Activated CD4-positive, alpha-beta T cell treated with anti-CD3 and anti-CD28 coated beads for 36 hours (primary cell): Measurements from ENCODE around the gene ITGAE. TPM values are rescaled to one million over a fixed set of nuclear protein-coding genes. Genes with fewer than 3 reads are reported as not detected.
"Not testable (repeated sequence)": the region's sequence is repeated elsewhere in the genome, so short reads cannot be mapped to it uniquely, and the experiment has no call there.

ENCODE experiments used
- ATAC-seq: fragments of 200-7000 bp; cut with Tn5 transposase; one replicate; pipeline ENCODE4 v1.10.0; 2021; ENCODE audit warnings: mild to moderate bottlenecking, moderate library complexity
- CTCF ChIA-PET: fragments of 350-600 bp; sonication (Branson Sonifier 250); formaldehyde crosslinking; loops from one replicate; lab custom pipeline; 2021; ENCODE audit warnings: antibody characterized with exemption; lab: Charles Lee
- POLR2A ChIA-PET: fragments of 350-600 bp; sonication (Branson Sonifier 250); formaldehyde crosslinking; loops from one replicate; lab custom pipeline; 2021; ENCODE audit warnings: antibody characterized with exemption, inconsistent platforms; lab: Charles Lee
- DNase-seq: peaks from one replicate; pipeline ENCODE4 v3.0.0-alpha.2; 2020
- H3K27ac Mint-ChIP-seq: one replicate; pipeline ENCODE4 v1.8.0; 2021; ENCODE audit warnings: mixed read lengths
- H3K27me3 Mint-ChIP-seq: one replicate; pipeline ENCODE4 v1.8.0; 2021; ENCODE audit warnings: mixed read lengths
- H3K36me3 Mint-ChIP-seq: one replicate; pipeline ENCODE4 v1.8.0; 2021; ENCODE audit warnings: low read depth, mixed read lengths
- H3K4me1 Mint-ChIP-seq: one replicate; pipeline ENCODE4 v1.8.0; 2021; ENCODE audit warnings: mixed read lengths
- H3K4me3 Mint-ChIP-seq: one replicate; pipeline ENCODE4 v1.8.0; 2021; ENCODE audit warnings: mild to moderate bottlenecking, moderate library complexity, mixed read lengths
- H3K9me3 Mint-ChIP-seq: one replicate; pipeline ENCODE4 v1.8.0; 2021; ENCODE audit warnings: low read depth, mixed read lengths
- intact Hi-C, 2 experiments: fragments of 100-400 bp; cut with DNase I in 1 of 2; cut with micrococcal nuclease in 1 of 2; formaldehyde crosslinking; loops; one replicate each; pipeline versions ENCODE4 v1.14.2 to v1.15.1; 2022 to 2024; cut with DNase I, micrococcal nuclease
- total RNA-seq, 2 experiments: library from RNA; stranded (reverse); gene quantifications; one replicate each; pipeline ENCODE4 v1.2.3, GENCODE V29; 2021

Gene ITGAE
- total RNA-seq, 2 experiments from 2014 or later, result 20.9 to 41.1 TPM

DNA sequence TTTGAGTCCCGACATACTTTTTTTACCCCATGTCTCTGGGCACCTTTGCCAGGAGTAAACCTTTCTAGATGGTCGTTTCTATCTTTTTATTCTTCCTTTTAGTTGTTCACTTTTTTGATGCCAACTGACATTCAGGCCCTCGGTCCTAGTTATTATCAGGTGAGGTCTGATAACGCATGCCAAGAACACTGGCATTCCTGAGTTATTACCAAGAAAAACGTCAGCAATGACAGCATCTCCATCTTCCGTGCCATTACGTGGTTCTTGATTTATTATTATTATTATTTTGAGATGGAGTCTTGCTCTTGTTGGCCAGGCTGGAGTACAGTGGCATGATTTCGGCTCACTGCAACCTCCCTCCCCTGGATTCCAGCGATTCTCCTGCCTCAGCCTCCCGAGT, 55.9 kb downstream of the ITGAE start:
- no peak overlapping the region for H3K27ac Mint-ChIP-seq
- ATAC-seq (no peak), DNase-seq (no peak)
- H3K36me3 Mint-ChIP-seq, result no peaks in the 10 kb centered on the region
- H3K27me3 Mint-ChIP-seq, result no peaks in the 10 kb centered on the region
- ChIA-PET CTCF (no interaction called here), POLR2A (no interaction called here)
- peaks cover 24% of the 10 kb centered on the region for H3K4me1 Mint-ChIP-seq
- no peak overlapping the region for H3K4me3 Mint-ChIP-seq
- intact Hi-C loops, result no loop called here
- no peaks in the 10 kb centered on the region for H3K9me3 Mint-ChIP-seq

- ATAC-seq (no peak), DNase-seq (no peak)
- peaks cover 28% of the 10 kb centered on the region for H3K4me1 Mint-ChIP-seq
- ChIA-PET POLR2A (no interaction called here), CTCF (no interaction called here)
- no peaks in the 10 kb centered on the region for H3K9me3 Mint-ChIP-seq
- no peaks in the 10 kb centered on the region for H3K27me3 Mint-ChIP-seq
- H3K36me3 Mint-ChIP-seq, result no peaks in the 10 kb centered on the region
- H3K4me3 Mint-ChIP-seq, result no peak overlapping the region
- intact Hi-C loops, result no loop called here
- H3K27ac Mint-ChIP-seq, result no peak overlapping the region
These were observed 57.0 kb downstream of the ITGAE start for GRCh38 chr17:3744014-3744413.

DNA sequence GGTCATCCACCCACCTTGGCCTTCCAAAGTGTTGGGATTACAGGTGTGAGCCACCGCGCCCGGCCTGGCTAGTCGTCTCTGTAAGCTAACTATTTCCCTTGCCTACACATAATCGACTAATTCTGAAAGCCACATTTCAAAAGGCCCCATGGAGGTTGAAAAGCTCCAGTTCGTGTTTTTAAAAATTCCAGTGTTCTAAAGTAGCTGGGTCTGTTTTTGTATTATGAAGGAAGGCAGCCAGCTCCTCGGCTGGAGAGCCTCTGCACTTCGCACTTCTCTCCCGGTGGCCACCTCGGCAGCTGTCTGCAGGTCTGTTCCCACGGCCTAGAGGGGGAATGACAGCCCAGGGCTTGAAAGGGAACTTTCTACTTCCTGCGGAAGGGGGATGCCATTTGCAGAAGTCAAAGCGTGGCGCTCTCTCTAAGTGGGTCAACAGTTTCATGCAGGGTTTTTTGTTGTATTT, 60.3 kb downstream of the ITGAE start:
- Mint-ChIP-seq H3K27ac (peak overlapping the region; percentile 80), H3K36me3 (no peaks in the 10 kb centered on the region), H3K4me1 (peaks cover 34% of the 10 kb centered on the region), H3K27me3 (no peaks in the 10 kb centered on the region), H3K9me3 (no peaks in the 10 kb centered on the region), H3K4me3 (peak overlapping the region; percentile 47)
- ATAC-seq (peak; percentile 52), DNase-seq (peak; percentile 64)
- intact Hi-C loops, result loop anchor here in 1 of 2 experiments (2.0 kb wide), 1 partner anchor 24 kb away; no protein-coding TSS in a partner anchor
- CTCF ChIA-PET, result interaction anchor here (0.6 to 9.8 kb wide), 13 partner anchors 9 to 105 kb away, joined by 3 to 235 read pairs (median 3); partner anchors contain the start of genes HASPIN and NCBP3
- POLR2A ChIA-PET, result interaction anchor here (0.6 to 0.7 kb wide), 2 partner anchors 17 to 46 kb away, joined by 3 to 9 read pairs; no protein-coding TSS in a partner anchor

GRCh38 chr17:3739422-3740124, 61.4 kb downstream of the ITGAE start:
- Mint-ChIP-seq H3K4me1 (peaks cover 34% of the 10 kb centered on the region), H3K27ac (no peak overlapping the region), H3K9me3 (no peaks in the 10 kb centered on the region), H3K36me3 (no peaks in the 10 kb centered on the region), H3K4me3 (no peak overlapping the region), H3K27me3 (no peaks in the 10 kb centered on the region)
- ATAC-seq (no peak), DNase-seq (no peak)
- CTCF ChIA-PET, result interaction anchor here (0.6 to 9.8 kb wide), 20 partner anchors 8 to 821 kb away, joined by 3 to 235 read pairs (median 6); partner anchors contain the start of genes HASPIN and NCBP3
- intact Hi-C loops, result loop anchor here (2.0 to 5.0 kb wide), 4 partner anchors 25 to 173 kb away; no protein-coding TSS in a partner anchor
- POLR2A ChIA-PET, result interaction anchor here (0.6 kb wide), 2 partner anchors 16 kb away, joined by 3 to 6 read pairs; partner anchors contain the start of gene HASPIN

DNA sequence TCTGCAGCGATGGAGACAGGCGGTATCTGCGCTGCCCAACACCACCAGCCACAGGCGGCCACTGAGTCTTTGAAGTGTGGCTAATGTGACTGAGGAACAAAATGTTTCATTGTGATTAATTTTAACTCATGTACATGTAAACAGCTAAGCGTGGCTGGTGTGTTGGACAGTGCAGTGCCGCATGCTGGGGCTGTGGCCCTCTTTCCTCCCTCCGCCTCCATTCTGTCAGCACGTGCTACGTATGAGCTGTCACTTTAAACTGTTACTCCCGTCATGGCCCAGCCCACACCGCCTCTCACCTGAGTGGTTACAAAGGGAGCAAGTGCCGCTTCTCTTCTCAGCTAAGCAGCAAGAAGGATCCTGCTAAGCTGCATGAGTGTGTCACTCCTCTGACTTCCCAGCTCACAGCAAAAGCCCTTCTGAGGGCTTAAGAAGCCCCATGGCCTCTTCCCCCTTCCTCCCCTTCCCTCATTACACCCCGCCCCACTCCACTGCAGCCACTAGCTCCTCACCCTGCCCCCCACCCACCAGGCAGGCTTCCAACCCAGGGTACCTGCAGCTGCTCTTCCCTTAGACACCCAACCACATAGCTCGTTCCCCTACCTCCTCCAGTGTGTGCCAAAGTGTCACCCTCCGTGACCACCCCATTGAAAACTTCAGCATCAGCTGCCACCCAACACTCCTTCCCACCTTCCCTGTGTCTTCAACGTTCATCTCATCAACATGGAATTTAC, 62.3 kb downstream of the ITGAE start:
- ATAC-seq (peak; percentile 89), DNase-seq (peak; percentile 88)
- ChIA-PET CTCF (interaction anchor here (0.6 to 9.8 kb wide), 35 partner anchors 11 to 174 kb away, joined by 3 to 235 read pairs (median 6); partner anchors contain the start of genes HASPIN, NCBP3 and P2RX5), POLR2A (interaction anchor here (0.6 to 1.4 kb wide), 5 partner anchors 15 to 106 kb away, joined by 3 to 6 read pairs (median 4); partner anchors contain the start of gene HASPIN)
- Mint-ChIP-seq H3K36me3 (no peaks in the 10 kb centered on the region), H3K9me3 (no peaks in the 10 kb centered on the region), H3K27ac (peak overlapping the region; percentile 14), H3K4me1 (peaks cover 34% of the 10 kb centered on the region), H3K27me3 (no peaks in the 10 kb centered on the region), H3K4me3 (no peak overlapping the region)
- intact Hi-C loops, result loop anchor here (1.0 to 5.0 kb wide), 6 partner anchors 15 to 174 kb away; partner anchors contain the start of genes HASPIN (in 1 of the 2) and NCBP3 (in 1 of the 2)

- Mint-ChIP-seq H3K36me3 (no peaks in the 10 kb centered on the region), H3K4me1 (peaks cover 26% of the 10 kb centered on the region), H3K27ac (no peak overlapping the region), H3K4me3 (no peak overlapping the region), H3K27me3 (no peaks in the 10 kb centered on the region), H3K9me3 (no peaks in the 10 kb centered on the region)
- no peak for DNase-seq
- ChIA-PET CTCF (interaction anchor here (0.5 to 9.8 kb wide), 7 partner anchors 17 to 110 kb away, joined by 3 to 235 read pairs (median 3); partner anchors contain the start of gene NCBP3), POLR2A (interaction anchor here (1.7 kb wide), 1 partner anchor 9 kb away, joined by 4 read pairs; no protein-coding TSS in a partner anchor)
- no peak for ATAC-seq
- intact Hi-C loops, result loop anchor here (5.0 kb wide), 2 partner anchors 57 to 177 kb away; no protein-coding TSS in a partner anchor
These were observed 65.5 kb downstream of the ITGAE start for GRCh38 chr17:3735515-3735914.

GRCh38 chr17:3734911-3735276, 66.1 kb downstream of the ITGAE start:
- not testable (repeated sequence) for H3K4me3 Mint-ChIP-seq, H3K36me3 Mint-ChIP-seq, ATAC-seq, H3K9me3 Mint-ChIP-seq, H3K27ac Mint-ChIP-seq, DNase-seq, H3K27me3 Mint-ChIP-seq
- peaks cover 20% of the 10 kb centered on the region for H3K4me1 Mint-ChIP-seq
- ChIA-PET POLR2A (interaction anchor here (1.7 kb wide), 1 partner anchor 9 kb away, joined by 4 read pairs; no protein-coding TSS in a partner anchor), CTCF (interaction anchor here (0.7 to 9.8 kb wide), 8 partner anchors 17 to 110 kb away, joined by 3 to 235 read pairs (median 3); partner anchors contain the start of gene NCBP3)
- intact Hi-C loops, result loop anchor here (5.0 kb wide), 2 partner anchors 57 to 177 kb away; no protein-coding TSS in a partner anchor

DNA sequence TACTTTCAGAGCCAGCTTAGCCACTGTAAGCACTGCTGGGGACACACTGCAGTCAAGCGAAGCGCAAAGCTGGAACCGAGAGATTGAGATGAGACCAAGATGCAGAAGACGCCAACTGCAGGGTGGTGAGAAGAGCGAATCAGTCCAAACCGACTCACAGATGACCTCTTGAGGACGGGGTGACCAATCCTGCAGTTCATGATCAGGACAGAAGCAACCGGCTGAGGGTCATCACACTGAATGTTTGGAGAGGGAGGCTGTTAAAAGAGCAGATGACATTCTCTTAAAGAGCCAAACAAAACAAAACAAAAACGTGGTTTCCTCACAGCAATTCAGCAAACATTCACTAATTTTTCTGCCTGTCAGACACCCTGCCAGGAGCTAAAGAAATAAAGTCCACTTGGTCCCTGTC, 68.8 kb downstream of the ITGAE start:
- no peak overlapping the region for H3K27ac Mint-ChIP-seq
- H3K36me3 Mint-ChIP-seq, result peaks cover 9% of the 10 kb centered on the region
- no peaks in the 10 kb centered on the region for H3K27me3 Mint-ChIP-seq
- no peak overlapping the region for H3K4me3 Mint-ChIP-seq
- CTCF ChIA-PET, result interaction anchor here (0.6 to 9.8 kb wide), 4 partner anchors 9 to 148 kb away, joined by 3 to 235 read pairs (median 4); no protein-coding TSS in a partner anchor
- intact Hi-C loops, result no loop called here
- H3K4me1 Mint-ChIP-seq, result peaks cover 2% of the 10 kb centered on the region
- no peaks in the 10 kb centered on the region for H3K9me3 Mint-ChIP-seq
- POLR2A ChIA-PET, result interaction anchor here (0.6 kb wide), 1 partner anchor 129 kb away, joined by 3 read pairs; no protein-coding TSS in a partner anchor
- ATAC-seq, result no peak
- no peak for DNase-seq

DNA sequence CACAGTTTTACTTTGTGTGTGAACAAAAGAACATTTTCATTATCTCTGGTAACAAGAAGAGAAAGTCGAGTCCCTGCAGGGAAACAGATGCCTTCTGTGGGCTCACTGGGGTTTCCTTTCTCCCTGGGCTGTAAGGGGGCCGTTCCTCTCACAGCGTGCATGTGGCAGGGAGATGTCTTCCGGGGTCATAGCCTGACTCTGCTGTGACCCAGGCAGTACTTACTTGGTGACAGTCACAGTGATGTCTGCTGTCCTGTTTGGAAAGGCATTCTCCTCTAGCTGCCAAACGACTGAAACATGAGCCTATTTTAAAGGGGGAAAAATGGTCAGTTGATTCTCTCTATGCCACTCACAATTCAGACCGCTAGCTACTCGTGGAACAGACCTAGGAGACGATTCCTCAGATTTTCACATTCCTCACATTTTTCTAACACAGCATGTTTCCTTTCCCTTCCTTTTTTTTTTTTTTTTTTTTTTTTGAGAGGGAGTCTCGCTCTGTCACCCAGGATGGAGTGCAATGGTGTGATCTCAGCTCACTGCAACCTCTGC, 70.0 kb downstream of the ITGAE start:
- POLR2A ChIA-PET, result no interaction called here
- Mint-ChIP-seq H3K4me3 (no peak overlapping the region), H3K4me1 (peaks cover 9% of the 10 kb centered on the region), H3K27me3 (no peaks in the 10 kb centered on the region), H3K36me3 (peaks cover 19% of the 10 kb centered on the region), H3K9me3 (no peaks in the 10 kb centered on the region), H3K27ac (peak overlapping the region; percentile 19)
- CTCF ChIA-PET, result interaction anchor here (0.6 to 2.1 kb wide), 3 partner anchors 9 to 1031 kb away, joined by 3 to 5 read pairs (median 3); no protein-coding TSS in a partner anchor
- no peak for ATAC-seq
- intact Hi-C loops, result no loop called here
- DNase-seq, result no peak

- Mint-ChIP-seq H3K27me3 (no peaks in the 10 kb centered on the region), H3K36me3 (peaks cover 30% of the 10 kb centered on the region), H3K27ac (no peak overlapping the region), H3K4me1 (peaks cover 20% of the 10 kb centered on the region), H3K4me3 (no peak overlapping the region), H3K9me3 (no peaks in the 10 kb centered on the region)
- POLR2A ChIA-PET, result no interaction called here
- intact Hi-C loops, result loop anchor here in 1 of 2 experiments (10.0 kb wide), 3 partner anchors 635 to 1895 kb away; partner anchors contain the start of genes PELP1, RPA1 and UBE2G1
- DNase-seq, result no peak
- ATAC-seq, result no peak
- CTCF ChIA-PET, result interaction anchor here (1.3 to 5.2 kb wide), 3 partner anchors 8 to 47 kb away, joined by 4 to 36 read pairs (median 5); no protein-coding TSS in a partner anchor
These were observed 71.1 kb downstream of the ITGAE start for GRCh38 chr17:3729881-3730280.
